Effector memory CD4-positive, alpha-beta T cell (primary cell): ENCODE data around the gene TPM2.
A peak's percentile ranks its signal among the peaks of the same experiment; 100 is the strongest.

Experiments used
- DNase-seq, 3 donors: peaks; one replicate each; pipeline ENCODE4 v3.0.0-alpha.2; 2020
- H3K27ac ChIP-seq: 2 replicates; pipeline ENCODE4 v1.7.0; 2013; ENCODE audit warnings: mild to moderate bottlenecking, low read length, moderate library complexity; ENCODE audit not compliant: insufficient read depth, poor library complexity, severe bottlenecking
- H3K27me3 ChIP-seq: replicated peaks from 2 replicates; pipeline ENCODE4 v1.7.0; 2013; ENCODE audit warnings: mild to moderate bottlenecking, low read length; ENCODE audit not compliant: insufficient read depth, control insufficient read depth, poor library complexity, severe bottlenecking
- H3K36me3 ChIP-seq: 2 replicates; pipeline ENCODE4 v1.7.0; 2013; ENCODE audit warnings: mild to moderate bottlenecking, low read length, moderate library complexity; ENCODE audit not compliant: control insufficient read depth, insufficient read depth
- H3K4me1 ChIP-seq: 2 replicates; pipeline ENCODE4 v1.7.0; 2013; ENCODE audit warnings: low read length, mild to moderate bottlenecking; ENCODE audit not compliant: control insufficient read depth, insufficient read depth, poor library complexity, severe bottlenecking
- H3K4me3 ChIP-seq: 2 replicates; pipeline ENCODE4 v1.7.0; 2013; ENCODE audit warnings: low read length, low read depth, mild to moderate bottlenecking; ENCODE audit not compliant: insufficient read depth, poor library complexity, severe bottlenecking
- H3K9me3 ChIP-seq: 2 replicates; pipeline ENCODE4 v1.7.0; 2013; ENCODE audit warnings: mild to moderate bottlenecking, low read length, moderate library complexity; ENCODE audit not compliant: control insufficient read depth

Gene TPM2

DNA sequence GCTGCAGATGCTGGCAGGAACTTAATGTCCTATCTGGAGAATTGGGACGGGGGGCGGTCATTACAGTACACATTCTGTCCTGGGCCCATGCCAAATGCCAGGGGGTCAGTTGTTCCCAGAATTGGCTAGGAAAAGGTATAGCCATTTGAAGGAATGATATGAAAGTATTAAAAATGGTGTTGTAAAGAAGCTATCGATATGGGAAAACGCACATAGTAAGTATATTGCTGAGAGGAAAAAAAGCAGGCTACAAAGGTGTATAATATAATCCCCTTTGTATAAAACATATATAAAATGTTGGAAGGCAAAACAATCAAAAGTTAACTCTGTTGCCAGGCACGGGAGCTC is 24.3 kb downstream of the TPM2 start:
- Histone ChIP-seq H3K4me1 (peaks cover 41% of the 10 kb centered on the region), H3K36me3 (no peaks in the 10 kb centered on the region), H3K9me3 (no peaks in the 10 kb centered on the region), H3K4me3 (peak overlapping the region; percentile 62), H3K27ac (peak overlapping the region; percentile 63), H3K27me3 (no peaks in the 10 kb centered on the region)
- no peak for DNase-seq

GRCh38 chr9:35664531-35665470 is 24.9 kb downstream of the TPM2 start, which contains the start of gene ARHGEF39:
ARHGEF39 (minus strand) TSS chr9:35665195; CDS start chr9:35665169, 26 bp downstream.
- H3K27ac ChIP-seq = peak within 1 kb of the TSS; percentile 63
- H3K9me3 ChIP-seq = no peaks in the 10 kb centered on the region
- H3K4me3 ChIP-seq = peak within 1 kb of the TSS; percentile 62
- H3K4me1 ChIP-seq = peaks cover 47% of the 10 kb centered on the region
- no peaks in the 10 kb centered on the region for H3K27me3 ChIP-seq
- DNase-seq = peak; percentile 53 to 71 (median 55)
- H3K36me3 ChIP-seq = no peaks in the 10 kb centered on the region

DNA sequence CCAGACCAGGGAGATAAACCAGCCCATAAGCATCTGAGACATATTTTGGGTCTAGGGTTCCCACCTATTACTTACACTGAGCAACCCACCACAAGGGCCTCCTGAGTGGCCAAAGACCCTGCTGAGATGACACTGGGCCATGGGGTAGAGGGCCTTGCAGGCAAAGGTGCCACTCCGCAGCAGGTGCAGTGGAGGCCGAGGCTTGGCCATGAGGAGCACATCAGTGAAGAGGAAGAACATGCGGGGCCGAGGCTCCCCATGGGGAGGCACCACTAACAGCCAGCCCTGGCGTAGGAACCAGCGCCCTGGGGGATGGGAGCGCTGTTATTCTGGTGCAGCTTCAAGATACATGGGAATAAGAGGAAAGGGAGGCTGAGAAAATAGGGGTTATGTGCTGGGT is 27.3 kb downstream of the TPM2 start:
- Histone ChIP-seq H3K27me3 (no peaks in the 10 kb centered on the region), H3K4me3 (peak overlapping the region; percentile 29), H3K4me1 (peaks cover 56% of the 10 kb centered on the region), H3K36me3 (no peaks in the 10 kb centered on the region), H3K9me3 (no peaks in the 10 kb centered on the region), H3K27ac (peak overlapping the region; percentile 100)
- DNase-seq = no peak

GRCh38 chr9:35661756-35662350 is 27.9 kb downstream of the TPM2 start:
- H3K4me1 ChIP-seq = peaks cover 56% of the 10 kb centered on the region
- peak; percentile 50 to 61 (median 55) for DNase-seq
- H3K36me3 ChIP-seq = no peaks in the 10 kb centered on the region
- peak overlapping the region; percentile 100 for H3K27ac ChIP-seq
- no peaks in the 10 kb centered on the region for H3K9me3 ChIP-seq
- no peaks in the 10 kb centered on the region for H3K27me3 ChIP-seq
- H3K4me3 ChIP-seq = peak overlapping the region; percentile 29

GRCh38 chr9:35660966-35661415 is 28.7 kb downstream of the TPM2 start:
- Histone ChIP-seq H3K9me3 (no peaks in the 10 kb centered on the region), H3K27ac (peak overlapping the region; percentile 100)
- no peak for DNase-seq

DNA sequence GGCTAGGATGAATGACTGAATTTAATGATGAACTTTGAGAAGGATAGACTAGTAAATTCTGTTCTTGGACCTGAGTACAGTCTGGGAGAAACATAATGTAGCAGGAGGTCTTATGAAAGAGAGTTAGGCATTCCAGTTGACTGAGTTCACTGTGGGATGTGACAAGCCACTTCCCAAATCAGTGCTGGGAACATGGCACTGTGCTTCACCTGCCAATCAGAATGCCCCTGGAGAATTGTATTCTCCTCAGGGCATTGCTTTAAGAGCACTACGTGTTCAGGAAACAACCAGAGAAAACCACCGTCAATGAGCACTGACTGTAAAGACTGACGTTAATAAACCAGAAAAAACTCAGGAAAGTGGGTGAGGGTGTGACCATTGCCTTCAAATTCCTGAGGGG is 30.4 kb downstream of the TPM2 start:
- no peaks in the 10 kb centered on the region for H3K36me3 ChIP-seq
- H3K27ac ChIP-seq = peak overlapping the region; percentile 100
- peak overlapping the region; percentile 89 for H3K4me3 ChIP-seq
- DNase-seq = no peak
- no peaks in the 10 kb centered on the region for H3K27me3 ChIP-seq
- peaks cover 50% of the 10 kb centered on the region for H3K4me1 ChIP-seq
- no peaks in the 10 kb centered on the region for H3K9me3 ChIP-seq

More at GRCh38 chr9:35660966-35661415, 28.7 kb downstream of the TPM2 start:
- Histone ChIP-seq H3K27me3 (no peaks in the 10 kb centered on the region), H3K36me3 (no peaks in the 10 kb centered on the region), H3K4me1 (peaks cover 56% of the 10 kb centered on the region), H3K4me3 (no peak overlapping the region)

- peak overlapping the region; percentile 100 for H3K27ac ChIP-seq
- H3K36me3 ChIP-seq = no peaks in the 10 kb centered on the region
- no peaks in the 10 kb centered on the region for H3K27me3 ChIP-seq
- H3K4me3 ChIP-seq = peak overlapping the region; percentile 89
- H3K9me3 ChIP-seq = no peaks in the 10 kb centered on the region
- DNase-seq = no peak
- peaks cover 46% of the 10 kb centered on the region for H3K4me1 ChIP-seq
Observed at GRCh38 chr9:35658968-35659220, 30.8 kb downstream of the TPM2 start.

GRCh38 chr9:35658137-35658967 is 31.4 kb downstream of the TPM2 start, which contains the start of gene CCDC107:
CCDC107 (plus strand) TSS chr9:35658292; CDS start chr9:35658380, 88 bp downstream.
- DNase-seq = peak; percentile 71 to 81 (median 79)
- H3K4me3 ChIP-seq = peak within 1 kb of the TSS; percentile 89
- H3K27me3 ChIP-seq = no peaks in the 10 kb centered on the region
- H3K4me1 ChIP-seq = peaks cover 43% of the 10 kb centered on the region
- H3K27ac ChIP-seq = peak within 1 kb of the TSS; percentile 100
- no peaks in the 10 kb centered on the region for H3K36me3 ChIP-seq
- no peaks in the 10 kb centered on the region for H3K9me3 ChIP-seq

GRCh38 chr9:35657546-35658136 is 32.1 kb downstream of the TPM2 start, which contains the start of gene RMRP:
RMRP (minus strand) TSS chr9:35658019.
- Histone ChIP-seq H3K4me1 (peaks cover 36% of the 10 kb centered on the region), H3K4me3 (peak within 1 kb of the TSS; percentile 89), H3K27me3 (no peaks in the 10 kb centered on the region), H3K9me3 (no peaks in the 10 kb centered on the region), H3K36me3 (no peaks in the 10 kb centered on the region), H3K27ac (peak within 1 kb of the TSS; percentile 100)
- DNase-seq = peak; percentile 84 to 92 (median 87)
